ENCODE measurements around the gene ANKRD17. TPM values are rescaled to one million over a fixed set of nuclear protein-coding genes. Genes with fewer than 3 reads are reported as not detected.
A peak's percentile ranks its signal among the peaks of the same experiment; 100 is the strongest.

Gene ANKRD17
- total and polyA plus RNA-seq, 9 of the 15 experiments (the other 6 are each of a cell fraction or from before 2014, with no cell fraction given), result 25.5 to 86.9 (median 52.2) TPM

DNA sequence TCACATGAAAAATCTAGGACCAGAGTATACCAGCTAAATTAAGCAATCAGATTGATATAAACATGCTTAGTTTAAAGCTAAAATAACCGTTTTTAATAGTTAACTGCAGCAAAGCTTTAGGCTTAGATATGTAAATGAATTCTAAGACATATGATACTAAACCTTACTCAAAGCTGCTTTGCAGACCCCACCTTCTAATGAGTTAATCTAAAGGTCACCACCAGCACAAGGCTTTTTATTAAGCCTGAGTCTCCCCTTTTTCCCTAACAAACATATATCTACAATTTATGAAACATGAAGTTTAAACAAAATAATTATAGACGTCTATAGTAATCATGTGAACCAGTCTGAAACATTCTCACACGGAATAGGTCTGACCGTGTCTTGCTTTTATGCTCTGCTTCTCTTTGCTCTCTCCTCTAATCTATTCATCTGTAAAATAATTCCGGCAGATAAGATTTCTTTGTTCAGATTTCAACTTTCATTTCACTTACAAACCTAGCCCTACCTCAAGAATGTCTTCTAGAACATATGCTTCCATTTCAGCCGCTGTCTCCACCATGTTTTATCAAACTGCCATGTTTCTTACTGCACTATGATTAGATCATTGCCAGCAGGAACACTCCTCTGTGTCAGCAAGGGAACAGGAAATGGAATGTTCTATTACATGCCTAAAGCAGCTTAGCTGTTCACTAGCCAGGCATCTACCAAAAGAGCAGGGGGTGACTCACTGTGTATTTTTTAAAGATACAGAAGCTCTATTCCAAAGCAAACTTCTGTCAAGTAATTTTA, 35.9 kb downstream of the ANKRD17 start:
- peak overlapping the region; percentile 56 for H3K4me3 ChIP-seq
- 0% methylated on average over 6 of the region's 6 CpGs for WGBS (ENCODE audit: insufficient coverage, low coverage, missing lambda C conversion rate)
- H3K9ac ChIP-seq (ENCODE audit: insufficient read depth in 1 of 2, low read depth in 2 of 2, low read length in 2 of 2), result peak overlapping the region; percentile 18 to 98; a peak in 3 of 4 replicates
- H3K9me1 ChIP-seq (ENCODE audit: control insufficient read depth, insufficient read depth, low read length), result no peaks in the 10 kb centered on the region
- H3K36me3 ChIP-seq (ENCODE audit: control insufficient read depth, insufficient read depth, low read length), result peaks cover 28% of the 10 kb centered on the region
- H4K20me1 ChIP-seq (replicated peaks; ENCODE audit: control insufficient read depth, insufficient read depth, low read length), result no peaks in the 10 kb centered on the region
- FAIRE-seq, result peak; percentile 99
- BruUV-seq (replicated peaks), result TSS peak; percentile 65
- peak overlapping the region; percentile 83 for H2AFZ ChIP-seq (ENCODE audit: low read depth, low read length)
- intact Hi-C loops (cut with micrococcal nuclease), result loop anchor here (5.0 kb wide), 1 partner anchor 35 kb away; the partner anchor contains the start of gene ANKRD17
- peaks cover 0 to 3% of the 10 kb centered on the region in 2 experiments; a peak in 2 of 5 replicates for H3K4me1 ChIP-seq (replicated peaks in 1 of 2; ENCODE audit: control insufficient read depth in 2 of 2, insufficient read depth in 2 of 2, low read length in 2 of 2)
- DNase-seq (ENCODE audit: extremely low read depth in 1 of 4, low spot score in 3 of 4), result peak; percentile 35 to 91 (median 62)
- POLR2A ChIA-PET, result interaction anchor here (0.6 to 2.7 kb wide), 13 partner anchors 9 to 46 kb away, joined by 3 to 19 read pairs (median 5); partner anchors contain the start of gene ANKRD17
- no peaks in the 10 kb centered on the region for H3K9me3 ChIP-seq (replicated peaks; ENCODE audit: control insufficient read depth, insufficient read depth, low read depth, low read length)
- CTCF ChIA-PET (ENCODE audit: low intra/inter-chr PET ratio), result no interaction called here
- peak overlapping the region; percentile 80 for H3K4me2 ChIP-seq (ENCODE audit: insufficient read depth, low read length)
- in situ Hi-C loops (cut with MboI), result no loop called here
- H3K27me3 ChIP-seq (ENCODE audit: control insufficient read depth in 2 of 2, insufficient read depth in 2 of 2, low read length in 2 of 2), result no peaks in the 10 kb centered on the region
- peaks cover 92% of the 10 kb centered on the region for H3K79me2 ChIP-seq (ENCODE audit: control insufficient read depth, insufficient read depth, low read length)
- peak overlapping the region; percentile 96 for H3K27ac ChIP-seq (ENCODE audit: extremely low read depth, low read depth, low read length)
- peak; percentile 94 for ATAC-seq
- TF ChIP-seq MEF2D (tag; conservative IDR thresholded peaks at IDR 0.05; ENCODE audit: low read depth), result no peak
- TF ChIP-seq, protein P1, sequence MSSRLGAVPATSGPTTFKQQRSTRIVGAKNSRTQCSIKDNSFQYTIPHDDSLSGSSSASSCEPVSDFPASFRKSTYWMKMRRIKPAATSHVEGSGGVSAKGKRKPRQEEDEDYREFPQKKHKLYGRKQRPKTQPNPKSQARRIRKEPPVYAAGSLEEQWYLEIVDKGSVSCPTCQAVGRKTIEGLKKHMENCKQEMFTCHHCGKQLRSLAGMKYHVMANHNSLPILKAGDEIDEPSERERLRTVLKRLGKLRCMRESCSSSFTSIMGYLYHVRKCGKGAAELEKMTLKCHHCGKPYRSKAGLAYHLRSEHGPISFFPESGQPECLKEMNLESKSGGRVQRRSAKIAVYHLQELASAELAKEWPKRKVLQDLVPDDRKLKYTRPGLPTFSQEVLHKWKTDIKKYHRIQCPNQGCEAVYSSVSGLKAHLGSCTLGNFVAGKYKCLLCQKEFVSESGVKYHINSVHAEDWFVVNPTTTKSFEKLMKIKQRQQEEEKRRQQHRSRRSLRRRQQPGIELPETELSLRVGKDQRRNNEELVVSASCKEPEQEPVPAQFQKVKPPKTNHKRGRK (tag; IDR thresholded peaks at IDR 0.05), result no peak
- TF ChIP-seq, protein P2, sequence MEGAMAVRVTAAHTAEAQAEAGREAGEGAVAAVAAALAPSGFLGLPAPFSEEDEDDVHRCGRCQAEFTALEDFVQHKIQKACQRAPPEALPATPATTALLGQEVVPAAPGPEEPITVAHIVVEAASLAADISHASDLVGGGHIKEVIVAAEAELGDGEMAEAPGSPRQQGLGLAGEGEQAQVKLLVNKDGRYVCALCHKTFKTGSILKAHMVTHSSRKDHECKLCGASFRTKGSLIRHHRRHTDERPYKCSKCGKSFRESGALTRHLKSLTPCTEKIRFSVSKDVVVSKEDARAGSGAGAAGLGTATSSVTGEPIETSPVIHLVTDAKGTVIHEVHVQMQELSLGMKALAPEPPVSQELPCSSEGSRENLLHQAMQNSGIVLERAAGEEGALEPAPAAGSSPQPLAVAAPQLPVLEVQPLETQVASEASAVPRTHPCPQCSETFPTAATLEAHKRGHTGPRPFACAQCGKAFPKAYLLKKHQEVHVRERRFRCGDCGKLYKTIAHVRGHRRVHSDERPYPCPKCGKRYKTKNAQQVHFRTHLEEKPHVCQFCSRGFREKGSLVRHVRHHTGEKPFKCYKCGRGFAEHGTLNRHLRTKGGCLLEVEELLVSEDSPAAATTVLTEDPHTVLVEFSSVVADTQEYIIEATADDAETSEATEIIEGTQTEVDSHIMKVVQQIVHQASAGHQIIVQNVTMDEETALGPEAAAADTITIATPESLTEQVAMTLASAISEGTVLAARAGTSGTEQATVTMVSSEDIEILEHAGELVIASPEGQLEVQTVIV (CRISPR knock-in tag; IDR thresholded peaks at IDR 0.05; ENCODE audit: borderline replicate concordance), result no peak
- no peak for TF ChIP-seq RB1 (IDR thresholded peaks at IDR 0.05; ENCODE audit: low read depth)
- TF ChIP-seq COPS2 (conservative IDR thresholded peaks at IDR 0.05), result no peak
- TF ChIP-seq, protein P3, sequence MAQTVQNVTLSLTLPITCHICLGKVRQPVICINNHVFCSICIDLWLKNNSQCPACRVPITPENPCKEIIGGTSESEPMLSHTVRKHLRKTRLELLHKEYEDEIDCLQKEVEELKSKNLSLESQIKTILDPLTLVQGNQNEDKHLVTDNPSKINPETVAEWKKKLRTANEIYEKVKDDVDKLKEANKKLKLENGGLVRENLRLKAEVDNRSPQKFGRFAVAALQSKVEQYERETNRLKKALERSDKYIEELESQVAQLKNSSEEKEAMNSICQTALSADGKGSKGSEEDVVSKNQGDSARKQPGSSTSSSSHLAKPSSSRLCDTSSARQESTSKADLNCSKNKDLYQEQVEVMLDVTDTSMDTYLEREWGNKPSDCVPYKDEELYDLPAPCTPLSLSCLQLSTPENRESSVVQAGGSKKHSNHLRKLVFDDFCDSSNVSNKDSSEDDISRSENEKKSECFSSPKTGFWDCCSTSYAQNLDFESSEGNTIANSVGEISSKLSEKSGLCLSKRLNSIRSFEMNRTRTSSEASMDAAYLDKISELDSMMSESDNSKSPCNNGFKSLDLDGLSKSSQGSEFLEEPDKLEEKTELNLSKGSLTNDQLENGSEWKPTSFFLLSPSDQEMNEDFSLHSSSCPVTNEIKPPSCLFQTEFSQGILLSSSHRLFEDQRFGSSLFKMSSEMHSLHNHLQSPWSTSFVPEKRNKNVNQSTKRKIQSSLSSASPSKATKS (CRISPR knock-in tag; IDR thresholded peaks at IDR 0.05), result no peak
- TF ChIP-seq, protein P4, sequence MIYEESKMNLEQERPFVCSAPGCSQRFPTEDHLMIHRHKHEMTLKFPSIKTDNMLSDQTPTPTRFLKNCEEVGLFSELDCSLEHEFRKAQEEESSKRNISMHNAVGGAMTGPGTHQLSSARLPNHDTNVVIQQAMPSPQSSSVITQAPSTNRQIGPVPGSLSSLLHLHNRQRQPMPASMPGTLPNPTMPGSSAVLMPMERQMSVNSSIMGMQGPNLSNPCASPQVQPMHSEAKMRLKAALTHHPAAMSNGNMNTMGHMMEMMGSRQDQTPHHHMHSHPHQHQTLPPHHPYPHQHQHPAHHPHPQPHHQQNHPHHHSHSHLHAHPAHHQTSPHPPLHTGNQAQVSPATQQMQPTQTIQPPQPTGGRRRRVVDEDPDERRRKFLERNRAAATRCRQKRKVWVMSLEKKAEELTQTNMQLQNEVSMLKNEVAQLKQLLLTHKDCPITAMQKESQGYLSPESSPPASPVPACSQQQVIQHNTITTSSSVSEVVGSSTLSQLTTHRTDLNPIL (CRISPR knock-in tag; IDR thresholded peaks at IDR 0.05), result no peak
- no peak for TF ChIP-seq FOS (IDR thresholded peaks at IDR 0.05; ENCODE audit: extremely low read depth, insufficient read length)
- TF ChIP-seq, protein P5, sequence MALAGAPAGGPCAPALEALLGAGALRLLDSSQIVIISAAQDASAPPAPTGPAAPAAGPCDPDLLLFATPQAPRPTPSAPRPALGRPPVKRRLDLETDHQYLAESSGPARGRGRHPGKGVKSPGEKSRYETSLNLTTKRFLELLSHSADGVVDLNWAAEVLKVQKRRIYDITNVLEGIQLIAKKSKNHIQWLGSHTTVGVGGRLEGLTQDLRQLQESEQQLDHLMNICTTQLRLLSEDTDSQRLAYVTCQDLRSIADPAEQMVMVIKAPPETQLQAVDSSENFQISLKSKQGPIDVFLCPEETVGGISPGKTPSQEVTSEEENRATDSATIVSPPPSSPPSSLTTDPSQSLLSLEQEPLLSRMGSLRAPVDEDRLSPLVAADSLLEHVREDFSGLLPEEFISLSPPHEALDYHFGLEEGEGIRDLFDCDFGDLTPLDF (CRISPR knock-in tag; IDR thresholded peaks at IDR 0.05), result 0 out of 2 replicates have a peak, but pooled peaks have one; percentile 41
- no peak for TF ChIP-seq KDM4B (IDR thresholded peaks at IDR 0.05; ENCODE audit: borderline replicate concordance in 2 of 2, low read depth in 1 of 2)
- peak; percentile 95 for TF ChIP-seq SUPT5H (IDR thresholded peaks at IDR 0.05)
- TF ChIP-seq ZNF354B (CRISPR knock-in tag; IDR thresholded peaks at IDR 0.05), result no peak
